B cell (primary cell): Measurements from ENCODE around the gene ZDHHC18. TPM values are rescaled to one million over a fixed set of nuclear protein-coding genes. Genes with fewer than 3 reads are reported as not detected.

Source experiments
- ATAC-seq: fragments of 200-7000 bp; cut with Tn5 transposase; one replicate; pipeline ENCODE4 v1.10.0; 2021; ENCODE audit warnings: low read depth, mild to moderate bottlenecking, moderate number of reproducible peaks, moderate library complexity
- CTCF ChIA-PET: fragments of 350-600 bp; sonication (Branson Sonifier 250); formaldehyde crosslinking; loops from one replicate; lab custom pipeline; 2021; ENCODE audit warnings: antibody characterized with exemption, inconsistent platforms; lab: Charles Lee
- POLR2A ChIA-PET: fragments of 350-600 bp; sonication (Branson Sonifier 250); formaldehyde crosslinking; loops from one replicate; lab custom pipeline; 2021; ENCODE audit warnings: antibody characterized with exemption; lab: Charles Lee
- DNase-seq: peaks from one replicate; pipeline ENCODE4 v3.0.0; 2013
- H2AFZ ChIP-seq: 2 replicates; pipeline ENCODE4 v1.6.1; 2012; ENCODE audit warnings: mild to moderate bottlenecking, low read depth, low read length; ENCODE audit not compliant: insufficient read depth, poor library complexity, severe bottlenecking
- H3K27ac ChIP-seq, 2 donors: 1 replicate in 1 of 2; 2 replicates in 1 of 2; pipeline ENCODE4 v1.5.1; 2012 to 2013; ENCODE audit warnings: low read length in 2 of 2, mild to moderate bottlenecking in 2 of 2, moderate library complexity in 1 of 2
- H3K27me3 ChIP-seq, 4 experiments: fragments of 200-600 bp in 1 of 4; sonication (generic) in 1 of 4; replicated peaks in 1 of 4; 1 replicate in 2 of 4; 2 replicates in 2 of 4; pipeline versions ENCODE4 v1.6.1 to v1.7.0; 2013 to 2016; ENCODE audit warnings: low read length in 3 of 4, mild to moderate bottlenecking in 2 of 4, mixed read lengths in 1 of 4, moderate library complexity in 1 of 4; ENCODE audit not compliant: insufficient read depth in 4 of 4, control insufficient read depth in 3 of 4; ENCODE audit errors: control extremely low read depth in 1 of 4
- H3K36me3 ChIP-seq, 2 experiments: replicated peaks in 1 of 2; 1 replicate in 1 of 2; 2 replicates in 1 of 2; pipeline versions ENCODE4 v1.6.1 to v1.7.1; 2013; ENCODE audit warnings: low read length in 1 of 2; ENCODE audit not compliant: insufficient read depth in 2 of 2, control insufficient read depth in 1 of 2; ENCODE audit errors: control extremely low read depth in 1 of 2, extremely low read depth in 1 of 2
- H3K4me1 ChIP-seq, 2 donors: fragments of 200-600 bp in 1 of 2; sonication (generic) in 1 of 2; 1 replicate in 1 of 2; 2 replicates in 1 of 2; pipeline versions ENCODE4 v1.5.1 to v1.6.1; 2013 to 2017; ENCODE audit warnings: low read length in 2 of 2; ENCODE audit not compliant: control insufficient read depth in 2 of 2, insufficient read depth in 2 of 2
- H3K4me2 ChIP-seq: replicated peaks from 2 replicates; pipeline ENCODE3; 2012; ENCODE audit warnings: mild to moderate bottlenecking, low read depth, low read length; ENCODE audit not compliant: poor library complexity, severe bottlenecking
- H3K4me3 ChIP-seq, 5 experiments: fragments of 200-600 bp in 1 of 5; sonication (generic) in 1 of 5; 1 replicate in 3 of 5; 2 replicates in 2 of 5; pipeline versions ENCODE4 v1.5.1 to v1.7.0; 2011 to 2016; ENCODE audit warnings: low read length in 4 of 5, mild to moderate bottlenecking in 4 of 5, low read depth in 2 of 5, control low read depth in 1 of 5, moderate library complexity in 1 of 5; ENCODE audit not compliant: insufficient read depth in 1 of 5; ENCODE audit errors: control extremely low read depth in 1 of 5, extremely low read depth in 1 of 5
- H3K79me2 ChIP-seq: fragments of 200-600 bp; sonication (generic); one replicate; pipeline ENCODE4 v1.6.0; 2016; ENCODE audit warnings: low read length; ENCODE audit not compliant: control insufficient read depth, insufficient read depth
- H3K9ac ChIP-seq: fragments of 200-600 bp; sonication (generic); 2 replicates; pipeline ENCODE4 v1.6.1; 2017; ENCODE audit warnings: mild to moderate bottlenecking, low read length, moderate library complexity
- H3K9me3 ChIP-seq, 3 donors: one replicate each; pipeline versions ENCODE4 v1.6.1 to v1.7.1; 2013; ENCODE audit warnings: low read length in 2 of 3; ENCODE audit not compliant: control insufficient read depth in 2 of 3, insufficient read depth in 1 of 3; ENCODE audit errors: control extremely low read depth in 1 of 3
- H4K20me1 ChIP-seq: 2 replicates; pipeline ENCODE4 v1.6.0; 2012; ENCODE audit warnings: mild to moderate bottlenecking, low read length; ENCODE audit not compliant: insufficient read depth, control insufficient read depth, poor library complexity, severe bottlenecking
- H3K27ac Mint-ChIP-seq: one replicate; pipeline ENCODE4 v1.8.0; 2021; ENCODE audit warnings: mixed read lengths
- H3K27me3 Mint-ChIP-seq: one replicate; pipeline ENCODE4 v1.8.0; 2021; ENCODE audit warnings: mixed read lengths
- H3K4me1 Mint-ChIP-seq: one replicate; pipeline ENCODE4 v1.8.0; 2021; ENCODE audit warnings: mixed read lengths
- H3K4me3 Mint-ChIP-seq: one replicate; pipeline ENCODE4 v1.8.0; 2021; ENCODE audit warnings: mixed read lengths
- H3K9me3 Mint-ChIP-seq: one replicate; pipeline ENCODE4 v1.8.0; 2022; ENCODE audit warnings: mixed read lengths; ENCODE audit not compliant: insufficient read depth
- EZH2 ChIP-seq: IDR thresholded peaks from 2 replicates; pipeline ENCODE4 v1.6.1; 2012; ENCODE audit warnings: borderline replicate concordance, low read depth, mild to moderate bottlenecking, moderate library complexity, low read length; ENCODE audit not compliant: insufficient read depth, poor library complexity, severe bottlenecking
- WGBS: methylation state at CpG from one replicate; pipeline ENCODE4 v1.1.5; 2013; ENCODE audit warnings: missing lambda C conversion rate; ENCODE audit not compliant: insufficient coverage; 5-methylcytosine and 5-hydroxymethylcytosine counted together
- intact Hi-C: fragments of 100-400 bp; cut with micrococcal nuclease; formaldehyde crosslinking; loops from one replicate; pipeline ENCODE4 v1.10.0; 2022
- polyA plus RNA-seq: library from polyadenylated mRNA; depleted of rRNA; stranded (reverse); fragments of >200 nt; gene quantifications from 2 replicates; pipeline ENCODE4 v1.2.3, GENCODE V29; 2012
- total RNA-seq, 2 donors: library from RNA; stranded (reverse); fragments of 120-200 nt in 1 of 2; gene quantifications; 1 replicate in 1 of 2; 2 replicates in 1 of 2; pipeline versions ENCODE4 v1.2.3 to v1.2.4, GENCODE V29; 2013 to 2022
- TF ChIP-seq, protein P1 (sequence below): fragments of 200-600 bp; IDR thresholded peaks from one replicate; pipeline ENCODE4 v1.8.0; 2022; ENCODE audit warnings: antibody characterized with exemption, mild to moderate bottlenecking

The ZDHHC18 gene
- total and polyA plus RNA-seq, 2 donors (not counting 1 experiment from before 2014, with no cell fraction given), result 25.8 to 30.8 TPM

DNA sequence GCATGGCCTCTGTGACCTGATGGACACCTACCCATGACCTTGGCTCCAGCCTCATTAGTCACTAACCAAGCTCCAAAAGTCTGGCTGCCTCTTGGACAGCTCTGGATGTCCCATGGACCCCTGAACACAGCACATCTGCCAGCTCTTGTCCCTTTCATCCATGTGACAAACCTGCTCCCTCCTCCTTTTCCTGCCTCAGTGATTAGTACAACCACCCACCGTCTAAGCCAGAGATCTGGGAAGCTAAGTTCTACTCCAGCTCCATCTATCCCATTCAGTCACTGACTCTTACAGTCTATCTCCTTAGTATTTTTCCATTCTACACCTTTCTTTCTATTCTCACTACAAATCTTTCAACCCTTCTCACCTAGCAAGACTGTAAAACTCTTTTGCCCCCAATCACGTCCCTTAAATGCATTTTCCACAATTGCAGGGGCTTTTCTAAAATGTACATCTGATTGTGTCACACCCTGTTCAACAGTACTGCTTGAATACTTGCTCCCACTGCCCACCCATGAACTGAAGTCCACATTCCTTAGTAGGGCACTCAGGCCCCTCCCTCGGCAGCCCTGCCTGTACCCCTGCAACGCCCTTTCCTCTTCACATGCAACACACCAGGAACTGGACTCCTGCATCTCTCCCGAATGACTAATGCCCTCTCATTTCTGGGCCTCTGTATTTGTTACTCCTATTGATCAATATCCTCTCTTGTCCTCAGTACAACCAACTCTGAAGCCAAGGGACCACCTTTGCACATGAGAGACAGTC is 56.4 kb downstream of the ZDHHC18 start:
- ChIA-PET CTCF (interaction anchor here (0.6 to 7.3 kb wide), 8 partner anchors 7 to 345 kb away, joined by 3 to 79 read pairs (median 7); partner anchors contain the start of gene GPN2), POLR2A (no interaction called here)
- no peak overlapping the region for H3K4me3 Mint-ChIP-seq
- ATAC-seq (no peak), DNase-seq (no peak)
- intact Hi-C loops, result no loop called here
- no peak overlapping the region for H3K27ac ChIP-seq
- H2AFZ ChIP-seq, result no peak overlapping the region
- no peak overlapping the region for H3K4me3 ChIP-seq
- TF ChIP-seq, protein P1, sequence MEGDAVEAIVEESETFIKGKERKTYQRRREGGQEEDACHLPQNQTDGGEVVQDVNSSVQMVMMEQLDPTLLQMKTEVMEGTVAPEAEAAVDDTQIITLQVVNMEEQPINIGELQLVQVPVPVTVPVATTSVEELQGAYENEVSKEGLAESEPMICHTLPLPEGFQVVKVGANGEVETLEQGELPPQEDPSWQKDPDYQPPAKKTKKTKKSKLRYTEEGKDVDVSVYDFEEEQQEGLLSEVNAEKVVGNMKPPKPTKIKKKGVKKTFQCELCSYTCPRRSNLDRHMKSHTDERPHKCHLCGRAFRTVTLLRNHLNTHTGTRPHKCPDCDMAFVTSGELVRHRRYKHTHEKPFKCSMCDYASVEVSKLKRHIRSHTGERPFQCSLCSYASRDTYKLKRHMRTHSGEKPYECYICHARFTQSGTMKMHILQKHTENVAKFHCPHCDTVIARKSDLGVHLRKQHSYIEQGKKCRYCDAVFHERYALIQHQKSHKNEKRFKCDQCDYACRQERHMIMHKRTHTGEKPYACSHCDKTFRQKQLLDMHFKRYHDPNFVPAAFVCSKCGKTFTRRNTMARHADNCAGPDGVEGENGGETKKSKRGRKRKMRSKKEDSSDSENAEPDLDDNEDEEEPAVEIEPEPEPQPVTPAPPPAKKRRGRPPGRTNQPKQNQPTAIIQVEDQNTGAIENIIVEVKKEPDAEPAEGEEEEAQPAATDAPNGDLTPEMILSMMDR, result no peak
- TF ChIP-seq EZH2, result no peak
- no peaks in the 10 kb centered on the region for H3K9me3 Mint-ChIP-seq
- H3K27me3 ChIP-seq, result no peaks in the 10 kb centered on the region
- peaks cover 35% of the 10 kb centered on the region for H3K79me2 ChIP-seq
- H3K4me1 Mint-ChIP-seq, result peaks cover 8% of the 10 kb centered on the region
- peaks cover 0 to under 1% of the 10 kb centered on the region in 2 donors for H3K4me1 ChIP-seq
- H3K27ac Mint-ChIP-seq, result no peak overlapping the region
- H3K4me2 ChIP-seq, result no peak overlapping the region
- H3K27me3 Mint-ChIP-seq, result no peaks in the 10 kb centered on the region
- WGBS, result 97% methylated on average over 5 of the region's 5 CpGs
- peaks cover 9% of the 10 kb centered on the region for H4K20me1 ChIP-seq
- H3K36me3 ChIP-seq, result peaks cover 26 to 71% of the 10 kb centered on the region in 2 experiments
- H3K9ac ChIP-seq, result no peak overlapping the region
- no peaks in the 10 kb centered on the region for H3K9me3 ChIP-seq

DNA sequence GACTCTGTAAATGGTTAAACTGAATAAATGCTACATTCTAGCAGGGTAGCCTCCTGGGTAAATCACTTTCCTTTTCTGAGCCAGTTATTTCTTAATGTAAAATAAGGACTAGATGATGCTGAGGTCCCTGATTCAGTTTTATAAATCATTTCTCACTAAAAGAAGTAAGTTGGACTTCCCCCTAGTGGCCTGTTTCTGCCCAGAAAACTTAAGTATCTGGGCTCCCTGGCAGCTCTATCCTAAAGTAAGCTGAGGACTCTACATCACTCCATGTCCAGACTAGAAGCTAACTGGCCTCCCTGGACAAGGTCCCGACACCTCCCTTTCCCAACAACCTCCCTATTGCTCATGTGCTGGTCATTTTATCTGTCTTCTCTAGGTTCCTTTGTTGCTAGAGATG is 60.6 kb downstream of the ZDHHC18 start:
- ChIA-PET POLR2A (interaction anchor here (0.6 to 1.3 kb wide), 3 partner anchors 13 to 35 kb away, joined by 3 to 7 read pairs (median 3); partner anchors contain the start of genes GPATCH3 and NUDC), CTCF (interaction anchor here (0.6 to 2.7 kb wide), 11 partner anchors 8 to 1723 kb away, joined by 3 to 9 read pairs (median 4); partner anchors contain the start of gene GPATCH3)
- Mint-ChIP-seq H3K27me3 (no peaks in the 10 kb centered on the region), H3K4me1 (peaks cover 33% of the 10 kb centered on the region), H3K9me3 (no peaks in the 10 kb centered on the region), H3K4me3 (peak overlapping the region; percentile 47), H3K27ac (peak overlapping the region; percentile 60)
- Histone ChIP-seq H3K36me3 (peaks cover 21 to 54% of the 10 kb centered on the region in 2 experiments), H4K20me1 (peaks cover 27% of the 10 kb centered on the region), H3K4me3 (no peak overlapping the region), H3K9ac (no peak overlapping the region), H3K9me3 (peaks cover 0 to 3% (median 0%) of the 10 kb centered on the region in 3 donors), H3K4me2 (no peak overlapping the region), H3K27ac (no peak overlapping the region), H3K27me3 (no peaks in the 10 kb centered on the region), H2AFZ (no peak overlapping the region), H3K4me1 (peaks cover 15 to 21% of the 10 kb centered on the region in 2 donors), H3K79me2 (peaks cover 54% of the 10 kb centered on the region)
- WGBS, result no CpG with 5 or more reads among the region's 1 CpG
- no peak for TF ChIP-seq EZH2
- TF ChIP-seq, protein P1, result peak; percentile 39
- intact Hi-C loops, result no loop called here
- ATAC-seq (no peak), DNase-seq (peak; percentile 45)
